HG02852 (cell line): ENCODE measurements around the gene VIPR2.
"Not testable (repeated sequence)": the region's sequence is repeated elsewhere in the genome, so short reads cannot be mapped to it uniquely, and the experiment has no call there.

ENCODE experiments used
- ATAC-seq: cut with Tn5 transposase; IDR thresholded peaks from one replicate; pipeline ENCODE4 v1.9.1; 2021; ENCODE audit warnings: mild to moderate bottlenecking, moderate library complexity; ENCODE audit not compliant: unreplicated experiment

Gene VIPR2

DNA sequence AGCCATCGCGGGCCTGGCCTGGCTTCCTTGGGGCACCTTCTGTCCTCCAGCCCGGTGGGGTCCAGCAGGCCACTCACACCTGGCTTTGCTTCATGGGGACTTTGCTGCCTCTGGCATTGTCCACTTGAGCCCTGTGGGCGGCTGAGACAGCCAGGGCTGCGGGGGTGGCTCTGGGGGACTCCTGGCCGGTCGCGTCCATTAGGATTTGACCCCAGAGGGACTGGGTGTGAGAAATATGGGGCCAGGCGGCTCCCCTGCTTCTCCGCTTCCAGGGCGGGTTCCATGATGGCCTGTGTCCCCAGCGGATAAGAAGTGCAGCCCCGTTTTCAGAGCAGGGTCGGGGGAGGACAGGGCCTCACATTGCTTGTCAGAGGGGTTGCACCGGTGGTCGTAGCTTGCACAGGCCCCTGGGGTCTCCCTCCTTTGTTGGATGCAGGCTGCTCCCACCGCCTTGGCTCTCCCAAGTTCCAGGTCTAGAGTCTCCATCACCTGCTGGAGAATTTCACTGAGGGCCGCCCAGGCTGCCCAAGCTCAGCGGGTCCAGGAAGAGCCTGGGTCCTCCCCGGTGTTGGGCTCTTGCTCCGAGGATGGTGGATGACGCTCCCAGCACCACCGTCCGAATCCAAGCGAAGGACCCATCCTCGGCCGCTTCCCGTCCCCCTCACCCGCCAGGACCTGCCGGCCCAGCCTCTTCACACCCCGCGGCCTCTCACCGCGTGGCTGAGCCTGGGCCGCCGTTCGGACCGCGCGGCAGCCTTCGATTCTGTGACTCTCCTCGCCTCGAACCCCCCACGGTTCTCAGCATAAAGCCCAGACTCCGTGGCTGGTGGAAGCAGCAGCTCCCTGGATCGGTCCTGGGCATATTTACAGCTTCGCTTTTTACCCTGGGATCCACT, 148.2 kb downstream of the VIPR2 start:
- ATAC-seq, result no peak

DNA sequence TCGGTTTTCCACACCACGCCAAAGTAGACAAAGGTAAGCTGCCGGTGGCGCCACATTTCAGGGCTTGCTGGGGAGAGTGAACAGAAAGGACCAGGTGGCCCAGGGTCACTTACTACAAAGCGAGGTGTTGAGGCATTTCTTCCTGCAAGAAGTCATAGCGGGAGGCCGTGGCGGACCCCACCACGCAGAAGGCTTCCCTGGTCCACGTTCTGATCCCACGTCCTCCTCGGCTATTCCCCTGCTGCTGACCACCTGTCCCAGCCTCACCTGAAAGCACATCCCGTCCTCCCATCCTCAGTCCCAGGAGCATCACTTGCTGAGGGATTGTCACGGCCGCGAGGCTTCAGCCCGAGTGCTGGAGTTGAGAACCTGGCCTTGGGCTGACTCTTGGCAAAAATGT, 149.2 kb downstream of the VIPR2 start:
- no peak for ATAC-seq

DNA sequence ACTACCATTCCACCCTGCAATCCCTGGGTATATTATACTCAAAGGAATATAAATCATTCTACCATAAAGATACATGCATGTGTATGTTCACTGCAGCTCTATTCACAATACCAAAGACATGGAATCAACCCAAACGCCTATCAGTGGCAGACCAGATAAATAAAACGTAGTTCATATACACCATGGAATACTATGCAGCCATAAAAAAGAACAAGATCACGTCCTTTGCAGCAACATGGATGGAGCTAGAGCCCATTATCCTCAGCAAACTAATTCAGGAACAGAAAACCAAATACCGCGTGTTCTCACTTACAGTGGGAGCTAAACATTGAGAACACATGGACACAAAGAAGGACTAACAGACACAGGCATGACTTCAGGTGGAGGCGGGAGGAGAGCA, 150.0 kb downstream of the VIPR2 start:
- ATAC-seq, result no peak

DNA sequence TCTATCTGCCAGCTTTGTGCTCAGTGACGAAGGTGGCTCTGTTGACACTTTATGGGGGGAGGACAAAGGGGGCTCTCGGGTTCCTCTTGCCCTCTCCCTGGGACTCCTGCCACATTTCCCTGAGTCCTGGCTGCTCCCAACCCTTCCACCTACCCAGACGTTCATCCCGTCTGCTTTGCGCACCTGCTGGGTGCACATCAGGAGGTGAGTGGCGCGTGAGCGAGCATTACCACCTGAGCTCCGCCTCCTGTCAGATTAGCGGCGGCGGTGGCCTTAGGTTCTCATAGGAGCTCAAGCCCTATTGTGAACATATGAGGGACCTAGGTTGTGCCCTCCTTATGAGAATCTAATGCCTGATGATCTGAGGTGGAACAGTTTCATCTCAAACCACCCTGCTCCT, 151.1 kb downstream of the VIPR2 start:
- ATAC-seq, result no peak

DNA sequence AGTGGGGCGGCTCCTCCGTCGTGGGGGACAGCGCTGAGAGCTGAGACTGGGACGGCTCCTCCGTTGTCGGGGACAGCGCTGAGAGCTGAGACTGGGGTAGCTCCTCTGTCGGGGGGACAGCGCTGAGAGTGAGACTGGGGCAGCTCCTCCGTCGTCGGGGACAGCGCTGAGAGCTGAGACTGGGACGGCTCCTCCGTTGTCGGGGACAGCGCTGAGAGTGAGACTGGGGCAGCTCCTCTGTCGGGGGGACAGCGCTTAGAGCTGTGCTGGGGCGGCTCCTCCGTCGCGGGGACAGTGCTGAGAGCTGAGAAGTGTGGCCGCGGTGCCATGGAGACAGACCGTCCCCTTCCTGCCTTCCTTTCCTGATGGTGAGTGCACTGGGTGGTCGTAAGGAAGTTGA, 151.9 kb downstream of the VIPR2 start:
- ATAC-seq, result no peak

DNA sequence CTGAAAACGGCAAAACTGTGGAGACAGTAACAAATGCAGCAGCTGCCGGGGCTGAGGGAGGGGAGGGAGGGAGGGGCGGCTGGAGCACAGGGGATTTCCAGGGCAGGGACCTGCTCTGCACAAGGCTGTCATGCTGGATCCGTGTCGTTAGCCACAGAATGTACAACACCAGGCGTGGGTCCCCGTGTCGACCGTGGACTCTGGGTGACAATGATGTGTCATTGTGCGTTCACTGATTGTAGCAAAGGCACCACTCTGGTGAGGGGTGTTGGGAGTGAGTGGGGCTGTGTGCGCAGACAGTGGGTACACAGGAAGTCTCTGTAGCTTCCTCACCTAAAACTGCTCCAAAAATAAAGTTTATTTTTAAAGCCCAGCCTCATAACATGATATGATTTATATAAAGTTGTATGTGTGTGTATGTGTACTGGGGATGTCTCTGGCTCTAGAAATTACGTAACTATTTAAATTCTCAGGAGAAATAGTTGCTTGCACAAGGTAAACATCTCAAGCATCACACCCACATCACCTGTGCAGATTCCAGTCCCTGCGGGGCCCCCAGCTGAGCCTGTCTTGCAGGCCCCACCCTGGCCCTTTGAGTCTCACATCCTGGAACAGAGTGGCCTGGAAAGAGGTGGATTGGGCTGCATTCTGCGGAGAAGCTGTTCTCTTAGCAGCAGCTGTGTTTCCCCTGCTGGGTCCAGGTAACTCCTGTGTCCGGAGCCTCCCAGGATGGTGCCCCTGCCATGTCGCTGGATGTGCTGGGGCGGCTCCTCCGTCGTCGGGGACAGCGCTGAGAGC, 152.6 kb downstream of the VIPR2 start:
- ATAC-seq, result no peak

DNA sequence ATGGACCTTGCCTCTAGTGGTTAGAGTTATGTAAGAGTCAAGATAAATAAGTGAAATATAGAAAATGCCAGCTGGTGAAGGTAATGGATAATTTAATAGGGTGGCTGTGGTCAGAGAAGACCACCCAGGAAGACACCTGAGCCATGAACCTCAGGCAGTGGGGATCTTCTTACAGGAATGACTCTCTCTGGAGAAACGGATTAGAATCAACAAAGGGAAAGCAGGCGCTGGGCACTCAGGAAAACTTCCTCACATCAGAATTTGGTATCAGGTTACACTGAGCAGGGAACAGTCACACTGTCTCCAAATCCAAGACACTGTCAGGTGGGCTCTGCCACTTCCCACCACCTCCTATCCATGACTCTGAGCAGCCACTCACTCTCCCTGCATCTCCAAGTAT, 155.7 kb downstream of the VIPR2 start:
- ATAC-seq, result no peak

DNA sequence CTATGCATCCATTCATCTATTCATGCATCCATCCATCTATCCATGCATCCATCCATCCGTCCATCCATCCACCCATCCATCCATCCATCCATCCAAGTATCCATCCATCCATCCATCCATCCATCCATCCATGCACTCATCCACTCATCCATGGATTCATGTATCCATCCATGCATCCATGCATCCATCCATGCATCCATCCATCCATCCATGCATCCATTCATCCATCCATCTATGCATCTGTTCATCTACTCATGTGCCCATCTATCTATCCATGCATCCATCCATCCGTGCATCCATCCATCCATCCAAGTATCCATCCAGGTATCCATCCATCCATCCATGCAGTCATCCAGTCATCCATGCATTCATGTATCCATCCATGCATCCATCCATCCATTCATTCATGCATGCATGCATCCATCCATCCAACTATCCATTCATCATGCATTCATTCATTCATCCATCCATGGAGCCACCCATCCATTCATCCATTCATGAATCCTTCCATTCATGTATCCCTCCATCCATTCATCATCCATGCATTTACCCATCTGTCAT, 156.3 kb downstream of the VIPR2 start:
- ATAC-seq, result no peak

DNA sequence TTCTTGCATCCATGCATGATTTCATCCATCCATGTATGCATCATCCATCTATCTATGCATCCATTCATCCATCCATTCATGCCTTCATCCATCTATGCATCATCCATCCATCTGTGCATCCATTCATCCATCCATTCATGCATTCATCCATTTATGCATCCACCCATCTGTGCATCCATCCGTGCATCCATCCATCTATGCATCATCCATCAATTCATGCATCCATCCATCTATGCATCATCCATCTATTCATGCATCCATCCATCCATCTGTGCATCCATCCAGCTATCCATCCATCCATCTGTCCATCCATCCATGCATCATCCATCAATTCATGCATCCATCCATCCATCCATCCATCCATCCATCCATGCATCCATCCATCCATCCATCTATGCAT, 157.0 kb downstream of the VIPR2 start:
- ATAC-seq, result no peak

DNA sequence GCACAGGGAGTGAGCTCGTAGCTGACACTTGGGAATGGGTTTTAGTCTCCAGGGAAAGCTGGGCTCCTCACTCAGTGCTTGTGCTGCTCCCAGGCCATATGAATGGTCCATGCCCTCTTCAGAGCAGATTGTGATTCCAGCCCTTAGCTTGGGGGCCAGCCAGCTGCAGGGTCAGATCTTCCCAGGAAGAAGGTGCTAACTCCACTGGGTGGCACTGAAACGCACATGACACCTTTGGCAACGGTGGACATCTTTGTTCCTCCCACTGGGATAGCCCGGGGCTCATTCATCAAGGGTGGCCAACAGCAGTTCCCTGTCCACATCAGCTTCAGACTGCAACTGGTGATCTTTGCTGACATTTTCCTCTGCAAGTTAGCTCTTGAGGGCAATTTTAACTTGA, 159.1 kb downstream of the VIPR2 start:
- no peak for ATAC-seq

DNA sequence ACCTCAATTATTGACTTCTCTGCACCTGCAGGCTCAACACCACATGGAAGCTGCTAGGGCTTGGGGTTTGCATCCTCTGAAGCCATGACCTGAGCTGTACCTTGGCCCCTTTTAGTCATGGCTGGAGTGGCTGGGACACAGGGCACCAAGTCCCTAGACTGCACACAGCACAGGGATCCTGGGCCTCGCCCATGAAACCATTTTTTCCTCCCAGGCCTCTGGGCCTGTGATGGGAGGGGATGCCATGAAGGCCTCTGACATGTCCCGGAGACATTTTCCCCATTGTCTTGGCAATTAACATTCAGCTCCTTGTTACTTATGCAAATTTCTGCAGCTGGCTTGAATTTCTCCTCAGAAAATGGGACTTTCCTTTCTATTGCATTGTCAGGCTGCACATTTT, 160.7 kb downstream of the VIPR2 start:
- ATAC-seq, result not testable (repeated sequence)

DNA sequence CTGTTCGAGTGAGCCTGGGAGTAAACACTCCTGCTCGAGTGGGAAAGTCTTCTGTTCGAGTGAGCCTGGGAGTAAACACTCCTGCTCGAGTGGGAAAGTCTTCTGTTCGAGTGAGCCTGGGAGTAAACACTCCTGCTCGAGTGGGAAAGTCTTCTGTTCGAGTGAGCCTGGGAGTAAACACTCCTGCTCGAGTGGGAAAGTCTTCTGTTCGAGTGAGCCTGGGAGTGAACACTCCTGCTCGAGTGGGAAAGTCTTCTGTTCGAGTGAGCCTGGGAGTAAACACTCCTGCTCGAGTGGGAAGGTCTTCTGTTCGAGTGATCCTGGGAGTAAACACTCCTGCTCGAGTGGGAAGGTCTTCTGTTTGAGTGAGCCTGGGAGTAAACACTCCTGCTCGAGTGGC, 162.6 kb downstream of the VIPR2 start:
- not testable (repeated sequence) for ATAC-seq

DNA sequence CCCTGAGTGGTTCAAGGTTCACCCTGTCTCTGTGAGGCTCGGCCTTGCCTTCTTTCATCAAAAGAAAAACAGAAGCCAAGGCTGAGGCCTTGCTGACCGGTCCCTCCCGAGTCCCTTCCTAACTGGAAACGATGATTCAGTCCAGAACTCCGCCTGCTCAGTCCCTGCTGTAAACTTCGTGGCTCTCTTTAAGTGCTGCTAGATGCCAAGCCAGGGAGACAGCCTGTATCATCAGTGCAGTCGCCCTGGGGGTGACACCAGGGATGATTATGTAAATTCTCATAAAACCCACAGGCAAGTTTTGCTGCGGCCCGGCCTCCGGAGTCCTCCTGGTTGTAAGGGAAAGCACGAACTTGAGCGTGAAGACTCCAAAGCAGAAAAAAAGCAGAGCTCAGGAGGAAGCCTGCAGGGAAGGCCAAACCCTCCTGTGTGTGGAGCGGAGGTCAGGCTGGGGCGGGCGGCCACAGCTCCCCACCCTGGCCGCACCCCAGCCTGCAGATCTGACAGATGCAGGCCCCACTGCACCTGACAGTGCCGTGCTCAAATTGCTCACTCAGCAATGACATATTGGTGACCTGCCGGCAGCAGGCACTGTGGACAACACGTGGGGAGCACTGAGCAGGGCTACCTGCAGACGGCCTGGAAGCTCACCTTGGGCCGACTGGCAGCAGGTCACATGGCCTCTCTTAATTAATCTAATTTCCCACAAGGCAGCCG, 164.9 kb downstream of the VIPR2 start:
- no peak for ATAC-seq

DNA sequence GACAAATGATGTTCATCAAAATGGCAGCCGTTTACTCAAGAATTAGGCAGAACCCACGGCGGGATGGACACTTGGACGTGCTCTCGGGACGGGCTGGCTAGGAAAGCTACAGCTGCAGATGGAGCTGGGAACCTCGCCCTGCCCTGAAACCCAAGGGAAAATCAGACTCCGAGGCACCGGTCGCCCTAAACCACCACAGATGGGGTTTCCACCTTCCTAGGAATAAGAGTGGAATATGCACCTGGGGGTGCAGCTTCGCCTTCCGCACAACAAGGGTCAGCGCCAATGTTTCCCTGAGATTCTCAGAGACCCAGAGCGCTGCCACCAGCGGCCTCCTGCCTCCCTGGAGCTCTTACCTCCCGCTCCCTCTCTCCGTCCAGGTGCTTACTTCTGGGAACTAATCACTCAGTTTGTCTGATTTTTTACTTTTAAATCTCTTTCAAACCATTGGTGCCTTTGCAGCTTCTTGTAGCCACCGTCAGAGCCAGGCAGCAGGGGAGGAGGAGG, 165.6 kb downstream of the VIPR2 start:
- ATAC-seq, result no peak
